H7 (cell line): ENCODE results near the gene MIER3. TPM values are rescaled to one million over a fixed set of nuclear protein-coding genes. Genes with fewer than 3 reads are reported as not detected.
A peak's percentile ranks its signal among the peaks of the same experiment; 100 is the strongest.

Experiments used
- DNase-seq: peaks from one replicate; pipeline ENCODE4 v3.0.0; 2012
- H3K27me3 ChIP-seq: 2 replicates; pipeline ENCODE4 v1.6.0; 2011; ENCODE audit warnings: mild to moderate bottlenecking, low read length; ENCODE audit not compliant: control insufficient read depth, insufficient read depth
- H3K36me3 ChIP-seq: replicated peaks from 2 replicates; pipeline ENCODE4 v1.5.1; 2011; ENCODE audit warnings: low read length; ENCODE audit not compliant: control insufficient read depth, insufficient read depth
- H3K4me3 ChIP-seq: 2 replicates; pipeline ENCODE4 v1.5.1; 2011; ENCODE audit warnings: low read depth, mild to moderate bottlenecking, control low read depth, low read length, moderate library complexity; ENCODE audit not compliant: insufficient read depth
- total RNA-seq: library from RNA; depleted of rRNA; stranded (reverse); fragments of >200 nt; shearing (Covaris generic); gene quantifications from 2 replicates; pipeline ENCODE4 v1.2.3, GENCODE V29; 2014

Gene MIER3
- total RNA-seq, 1 experiment from 2014 or later, result 22.0 TPM

DNA sequence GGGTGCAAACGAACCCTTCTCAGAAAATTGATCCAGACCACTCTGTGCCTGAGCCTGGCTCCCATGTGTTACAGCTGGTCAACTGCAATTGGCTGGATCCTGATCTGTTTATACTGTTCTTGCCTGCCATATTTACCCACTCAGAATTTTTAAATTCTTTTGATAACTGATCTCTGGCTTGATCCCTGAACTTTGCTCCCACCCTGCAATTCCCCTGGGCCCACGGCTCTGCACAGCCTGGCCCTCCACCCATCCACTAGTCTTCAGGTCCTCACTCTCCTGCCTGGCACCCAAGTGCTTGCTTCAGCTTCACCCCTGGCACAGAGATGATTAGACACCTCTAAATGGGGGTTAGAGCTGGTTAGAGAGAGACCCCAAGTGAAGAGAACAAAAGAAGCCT, 25.9 kb upstream of the MIER3 start:
- no peaks in the 10 kb centered on the region for H3K27me3 ChIP-seq
- H3K4me3 ChIP-seq, result no peak overlapping the region
- H3K36me3 ChIP-seq, result no peaks in the 10 kb centered on the region
- no peak for DNase-seq

DNA sequence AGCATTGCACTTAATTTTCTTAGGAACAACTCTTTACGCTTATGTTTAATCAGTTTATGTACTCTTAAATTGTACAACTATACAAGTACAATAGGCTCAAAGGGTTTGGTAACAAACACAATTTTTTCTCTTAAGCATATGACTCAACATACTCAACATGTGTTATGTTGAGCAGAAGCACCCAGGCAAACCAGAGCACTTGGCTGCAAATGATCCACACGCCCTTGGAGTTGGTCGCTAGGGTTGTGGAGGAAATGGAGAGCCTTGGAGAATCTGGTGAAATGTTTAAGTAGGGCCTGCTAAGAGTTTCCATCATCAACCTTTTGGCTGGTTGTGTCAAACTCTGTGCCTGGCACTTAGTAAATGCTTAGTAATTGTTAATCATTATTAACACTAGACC, 25.1 kb upstream of the MIER3 start:
- H3K27me3 ChIP-seq, result no peaks in the 10 kb centered on the region
- DNase-seq, result no peak
- H3K4me3 ChIP-seq, result no peak overlapping the region
- H3K36me3 ChIP-seq, result no peaks in the 10 kb centered on the region

GRCh38 chr5:56974241-56974640, 22.3 kb upstream of the MIER3 start:
- H3K4me3 ChIP-seq, result no peak overlapping the region
- DNase-seq, result no peak
- H3K36me3 ChIP-seq, result no peaks in the 10 kb centered on the region
- H3K27me3 ChIP-seq, result no peaks in the 10 kb centered on the region

- H3K27me3 ChIP-seq, result no peaks in the 10 kb centered on the region
- H3K4me3 ChIP-seq, result no peak overlapping the region
- H3K36me3 ChIP-seq, result no peaks in the 10 kb centered on the region
- no peak for DNase-seq
These were observed 21.6 kb upstream of the MIER3 start for GRCh38 chr5:56973473-56973872.

- no peak overlapping the region for H3K4me3 ChIP-seq
- DNase-seq, result no peak
- H3K36me3 ChIP-seq, result no peaks in the 10 kb centered on the region
- H3K27me3 ChIP-seq, result no peaks in the 10 kb centered on the region
These were observed 19.4 kb upstream of the MIER3 start for GRCh38 chr5:56971275-56971674.

DNA sequence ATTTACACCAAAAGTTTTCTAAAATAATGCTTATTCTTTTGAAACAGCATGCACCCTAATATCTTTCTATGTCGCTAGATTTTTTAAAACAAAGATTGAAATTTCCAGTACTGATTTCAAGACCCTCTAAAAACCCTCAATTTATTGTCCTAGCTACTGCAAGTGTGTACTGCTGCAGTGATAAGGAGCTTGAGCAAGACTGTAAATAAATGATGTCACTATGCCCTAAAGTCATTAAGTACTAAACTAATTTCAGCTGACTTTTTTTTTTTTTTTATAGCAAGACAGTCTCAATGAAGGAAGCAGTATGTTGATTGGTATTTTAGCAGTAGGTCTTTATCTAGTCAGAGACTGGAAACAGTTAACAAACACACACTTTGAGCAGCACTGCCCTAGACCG, 12.2 kb upstream of the MIER3 start:
- no peaks in the 10 kb centered on the region for H3K27me3 ChIP-seq
- no peaks in the 10 kb centered on the region for H3K36me3 ChIP-seq
- no peak overlapping the region for H3K4me3 ChIP-seq
- DNase-seq, result no peak

- no peaks in the 10 kb centered on the region for H3K36me3 ChIP-seq
- no peak for DNase-seq
- no peak overlapping the region for H3K4me3 ChIP-seq
- no peaks in the 10 kb centered on the region for H3K27me3 ChIP-seq
These were observed 11.3 kb upstream of the MIER3 start for GRCh38 chr5:56963246-56963645.

DNA sequence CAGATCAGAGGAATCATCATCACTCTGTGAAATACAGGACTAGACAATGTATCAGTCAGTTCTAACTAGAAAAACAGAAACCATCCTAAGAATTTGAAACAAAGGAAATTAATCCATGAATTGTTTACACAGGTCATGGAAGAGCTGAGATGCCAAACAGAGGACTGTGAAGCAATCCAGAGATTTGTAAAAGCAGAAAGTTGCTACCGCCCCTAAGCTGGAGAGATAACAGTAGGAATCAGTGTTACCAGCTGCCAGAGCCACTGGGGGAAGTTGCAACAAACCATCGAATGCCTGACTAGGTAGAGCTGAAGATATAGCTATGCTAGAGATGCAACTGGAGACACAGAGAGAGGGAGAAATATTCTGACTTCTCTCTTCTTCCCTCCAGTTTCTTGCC, 10.4 kb upstream of the MIER3 start:
- Histone ChIP-seq H3K4me3 (no peak overlapping the region), H3K27me3 (no peaks in the 10 kb centered on the region), H3K36me3 (no peaks in the 10 kb centered on the region)
- DNase-seq, result no peak

DNA sequence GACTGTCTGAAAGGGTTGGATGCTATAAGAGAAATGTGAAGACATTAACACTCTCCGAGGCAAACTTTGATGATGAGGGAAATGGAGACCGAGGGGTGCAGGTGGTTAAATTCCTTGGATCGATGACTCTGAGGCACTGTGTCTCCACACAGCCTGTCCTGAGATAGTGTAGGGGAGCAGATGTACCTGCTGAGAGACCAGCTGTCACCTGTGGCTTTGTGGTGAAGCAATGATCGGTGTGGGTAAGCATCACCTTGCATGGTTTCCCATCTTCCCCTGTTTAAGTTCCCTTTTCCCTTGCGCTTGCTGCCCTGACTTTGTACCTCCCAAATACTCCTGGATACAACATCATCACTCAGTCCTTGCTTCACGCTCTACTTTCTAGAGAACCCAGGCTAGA, 9.8 kb upstream of the MIER3 start:
- no peak for DNase-seq
- no peak overlapping the region for H3K4me3 ChIP-seq
- no peaks in the 10 kb centered on the region for H3K36me3 ChIP-seq
- H3K27me3 ChIP-seq, result no peaks in the 10 kb centered on the region

DNA sequence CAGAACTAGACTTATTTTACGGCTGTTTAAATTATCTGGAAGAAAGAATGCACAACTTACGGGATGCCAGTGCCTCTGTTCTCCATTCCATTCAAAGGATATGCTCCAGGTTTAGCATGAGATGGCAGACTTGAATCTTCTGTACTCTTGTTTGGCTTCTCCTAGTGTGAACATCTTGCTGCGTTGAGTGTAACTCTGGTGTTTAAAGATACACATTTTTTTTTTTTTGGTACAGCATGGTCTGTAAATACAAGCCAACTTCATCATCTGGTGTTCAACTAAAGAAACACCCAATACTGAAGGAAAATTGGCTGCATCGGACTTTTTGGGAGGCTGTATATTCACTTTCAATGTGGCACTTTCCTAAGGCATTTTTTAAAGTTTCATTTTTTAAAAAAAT, 7.4 kb upstream of the MIER3 start:
- no peaks in the 10 kb centered on the region for H3K27me3 ChIP-seq
- no peaks in the 10 kb centered on the region for H3K36me3 ChIP-seq
- DNase-seq, result no peak
- H3K4me3 ChIP-seq, result no peak overlapping the region

GRCh38 chr5:56958595-56958994, 6.7 kb upstream of the MIER3 start:
- peaks cover under 1% of the 10 kb centered on the region; the same call in 1 of the 2 replicates for H3K27me3 ChIP-seq
- DNase-seq, result no peak
- no peaks in the 10 kb centered on the region for H3K36me3 ChIP-seq
- H3K4me3 ChIP-seq, result no peak overlapping the region

DNA sequence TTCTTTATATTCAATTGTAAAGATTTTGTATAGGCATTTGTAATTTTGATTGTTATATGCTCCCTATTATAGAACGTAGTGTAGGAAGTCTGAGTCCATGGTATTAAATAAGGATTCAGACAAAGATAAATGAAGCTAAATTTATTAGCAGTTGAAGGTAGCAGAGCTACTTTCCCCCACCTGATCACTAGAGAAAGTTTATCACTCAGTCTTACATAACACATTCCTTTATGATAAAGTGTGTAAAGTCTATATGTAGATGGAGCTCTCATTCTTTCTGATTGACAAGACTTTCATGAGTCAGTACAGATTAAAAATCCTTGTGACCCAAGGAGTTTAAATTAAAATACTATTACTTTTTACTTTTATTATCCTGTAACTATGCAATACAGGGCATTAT, 2.3 kb upstream of the MIER3 start:
- H3K4me3 ChIP-seq, result no peak overlapping the region
- DNase-seq, result no peak
- peaks cover 10% of the 10 kb centered on the region; the same call in 1 of the 2 replicates for H3K27me3 ChIP-seq
- H3K36me3 ChIP-seq, result peaks cover 2% of the 10 kb centered on the region

DNA sequence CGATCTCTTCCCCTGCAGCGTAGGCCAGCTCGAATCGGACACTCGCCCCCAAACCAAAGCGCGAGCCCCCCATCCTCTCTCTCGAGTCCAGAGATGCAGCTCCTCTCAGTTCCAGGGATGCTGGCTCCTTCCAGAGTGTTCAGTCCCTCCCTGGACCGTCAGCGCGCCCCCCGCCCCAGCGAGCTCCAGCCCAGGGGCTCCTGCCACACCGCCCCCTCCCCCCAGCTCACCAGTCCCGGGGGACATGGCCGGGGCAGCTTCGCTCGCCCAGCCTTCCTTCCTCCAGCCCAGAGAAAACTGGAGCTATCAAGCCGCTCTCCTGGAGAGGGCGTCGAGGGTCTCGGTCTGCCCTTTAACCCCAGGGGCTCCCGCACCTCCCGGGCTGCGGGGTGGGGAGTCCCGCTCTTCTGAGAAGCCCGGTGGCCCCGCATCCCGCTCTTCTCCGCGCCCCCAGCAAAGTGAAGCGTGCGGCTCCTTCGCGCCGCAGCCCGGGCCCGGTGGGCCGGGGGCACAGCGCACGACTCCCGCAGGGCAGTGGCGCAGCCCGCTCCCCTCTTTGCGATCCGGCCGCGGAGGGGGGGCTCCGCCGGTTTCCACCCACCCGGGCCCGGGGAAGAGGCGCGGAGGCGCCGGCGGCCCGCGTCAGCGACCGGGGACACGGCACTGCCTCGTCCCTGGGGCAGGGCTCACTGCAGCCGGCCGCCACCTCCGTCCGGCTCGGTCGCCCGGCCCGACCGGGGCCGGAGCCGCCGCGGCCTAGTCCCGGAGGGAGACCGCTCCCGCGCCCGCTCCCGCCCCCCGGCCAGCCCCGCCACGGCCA, 587 bp downstream of the MIER3 start:
- peak; percentile 82 for DNase-seq
- Histone ChIP-seq H3K4me3 (peak overlapping the region; percentile 78), H3K27me3 (peaks cover 10% of the 10 kb centered on the region; the same call in 1 of the 2 replicates), H3K36me3 (peaks cover 2% of the 10 kb centered on the region)

GRCh38 chr5:56950626-56951125, 1.2 kb downstream of the MIER3 start:
- peaks cover 2% of the 10 kb centered on the region for H3K36me3 ChIP-seq
- peak overlapping the region; percentile 78 for H3K4me3 ChIP-seq
- peaks cover 10% of the 10 kb centered on the region; the same call in 1 of the 2 replicates for H3K27me3 ChIP-seq
- peak; percentile 68 for DNase-seq

DNA sequence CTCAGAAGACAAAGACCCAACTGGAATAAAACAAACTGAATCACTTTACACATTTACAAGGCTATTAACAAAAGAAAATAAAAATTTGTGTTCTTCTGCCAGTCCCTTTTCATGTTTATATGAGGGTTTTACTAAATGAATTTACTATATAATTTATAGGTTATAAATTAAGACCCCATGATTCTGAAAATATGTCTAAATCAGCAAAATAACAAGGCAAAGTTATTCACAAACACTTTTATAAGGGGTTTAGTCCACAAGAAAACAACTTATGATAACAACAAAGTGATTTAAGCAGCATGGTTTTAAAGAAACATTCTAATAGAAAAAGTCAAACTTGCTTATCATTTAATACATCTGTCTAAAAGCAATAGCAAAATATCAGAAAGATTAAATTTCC, 4.9 kb downstream of the MIER3 start:
- no peak overlapping the region for H3K4me3 ChIP-seq
- H3K27me3 ChIP-seq, result no peaks in the 10 kb centered on the region

More for the DNA sequence above, 4.9 kb downstream of the MIER3 start:
- H3K36me3 ChIP-seq, result peaks cover 9% of the 10 kb centered on the region
- no peak for DNase-seq
